ENCODE data around the gene NEUROG2.

NEUROG2 gene

DNA sequence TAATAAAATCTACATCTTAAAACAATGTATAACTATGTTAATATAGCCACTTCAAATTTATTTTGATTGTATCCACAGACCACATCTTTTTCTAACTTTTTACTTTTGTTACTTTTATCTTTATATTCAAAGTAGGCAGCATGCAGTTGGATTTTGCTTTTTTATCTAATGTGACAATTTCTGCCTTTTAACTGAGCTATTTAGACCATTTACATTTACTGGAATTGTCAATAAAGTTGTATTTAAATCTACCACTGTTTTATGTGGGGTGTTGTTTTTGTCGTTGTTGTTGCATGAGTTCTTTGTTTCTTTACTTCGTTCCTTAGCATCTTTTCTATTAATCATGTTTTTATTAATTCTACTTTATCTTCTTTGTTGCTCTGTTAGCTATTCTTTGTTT, 42.0 kb downstream of the NEUROG2 start:
- no peak for DNase-seq

- DNase-seq: no peak
These were observed 43.7 kb downstream of the NEUROG2 start for GRCh38 chr4:112472318-112472717.
